ENCODE measurements around the gene XYLT1.

Gene XYLT1

DNA sequence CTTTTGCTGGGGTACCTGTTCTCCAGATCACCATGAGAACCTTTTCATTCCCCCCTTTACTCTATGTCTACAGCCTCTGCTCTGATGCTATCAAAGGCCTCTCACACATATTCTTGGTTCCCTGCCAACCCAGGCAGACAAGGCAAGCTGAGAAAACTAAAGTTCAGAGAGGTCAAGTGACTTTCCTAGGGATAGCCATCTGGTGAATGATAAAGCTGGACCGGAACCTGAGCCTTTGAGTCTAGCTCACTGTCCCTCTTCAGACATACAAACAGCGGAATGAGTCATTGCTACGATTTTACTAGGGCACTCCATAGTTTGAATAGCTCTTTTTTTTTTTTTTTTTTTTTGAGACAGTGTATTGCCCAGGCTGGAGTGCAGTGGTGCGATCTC lies 73.3 kb downstream of the XYLT1 start:
- DNase-seq (ENCODE audit: low read depth in 2 of 2), result no peak

GRCh38 chr16:17396762-17397498 lies 73.8 kb downstream of the XYLT1 start:
- DNase-seq (ENCODE audit: low read depth in 2 of 2), result no peak

GRCh38 chr16:17395849-17396480 lies 74.8 kb downstream of the XYLT1 start:
- DNase-seq (ENCODE audit: low read depth in 2 of 2), result no peak

DNA sequence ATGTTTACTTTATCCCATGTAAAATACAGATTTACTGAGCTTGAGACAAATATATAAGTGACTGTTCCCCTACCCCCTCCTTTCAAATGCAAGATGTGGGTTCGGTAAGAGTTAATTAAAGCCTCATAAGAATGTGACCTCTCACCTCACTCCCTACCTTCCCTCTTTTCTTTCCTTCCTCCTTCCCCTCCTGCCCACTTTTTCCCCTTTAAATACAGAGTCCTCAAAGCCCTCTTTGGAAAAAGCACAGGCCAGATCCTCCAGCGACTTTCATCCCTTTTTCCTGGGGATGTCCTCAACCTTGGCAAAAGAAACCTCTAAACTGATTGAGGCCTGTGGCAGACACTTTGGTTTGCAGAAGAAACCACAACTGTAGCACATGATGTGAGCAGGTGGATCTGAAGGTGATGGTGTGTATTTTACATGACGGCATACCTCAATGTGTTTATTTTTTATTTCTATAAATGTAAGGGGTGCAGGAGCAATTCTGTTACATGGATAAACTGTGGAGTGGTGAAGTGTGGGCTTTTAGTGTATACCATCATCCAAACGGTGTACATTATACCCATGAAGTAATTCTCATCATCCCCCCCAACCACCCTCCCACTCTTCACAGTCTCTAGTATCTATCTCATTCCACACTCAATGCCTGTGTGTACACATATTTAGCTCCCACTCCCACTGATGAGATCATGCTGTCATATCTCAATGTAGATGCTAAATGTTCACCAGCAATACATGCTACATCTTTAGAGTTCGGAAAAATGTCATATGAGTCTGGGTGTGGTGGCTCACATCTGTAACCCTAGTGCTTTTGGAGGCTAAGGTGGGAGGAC lies 77.7 kb downstream of the XYLT1 start:
- DNase-seq (ENCODE audit: low read depth in 2 of 2), result no peak

GRCh38 chr16:17392127-17392856 lies 78.5 kb downstream of the XYLT1 start:
- no peak for DNase-seq (ENCODE audit: low read depth in 2 of 2)

DNA sequence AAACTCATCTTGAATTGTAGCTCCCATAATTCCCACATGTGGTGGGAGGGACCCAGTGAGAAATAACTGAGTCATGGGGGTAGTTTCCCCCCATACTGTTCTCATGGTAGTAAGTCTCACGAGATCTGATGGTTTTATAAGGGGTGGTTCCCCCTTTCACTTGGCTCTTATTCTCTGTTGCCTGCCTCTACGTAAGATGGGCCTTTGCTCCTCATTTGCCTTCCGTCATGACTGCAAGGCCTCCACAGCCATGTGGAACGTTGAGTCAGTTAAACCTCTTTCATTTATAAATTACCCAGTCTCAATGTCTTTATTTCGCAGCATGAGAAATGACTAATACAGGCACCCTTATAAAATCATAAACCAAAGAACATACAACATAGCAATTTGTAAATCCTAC lies 79.0 kb downstream of the XYLT1 start:
- DNase-seq (ENCODE audit: low read depth in 2 of 2), result no peak

DNA sequence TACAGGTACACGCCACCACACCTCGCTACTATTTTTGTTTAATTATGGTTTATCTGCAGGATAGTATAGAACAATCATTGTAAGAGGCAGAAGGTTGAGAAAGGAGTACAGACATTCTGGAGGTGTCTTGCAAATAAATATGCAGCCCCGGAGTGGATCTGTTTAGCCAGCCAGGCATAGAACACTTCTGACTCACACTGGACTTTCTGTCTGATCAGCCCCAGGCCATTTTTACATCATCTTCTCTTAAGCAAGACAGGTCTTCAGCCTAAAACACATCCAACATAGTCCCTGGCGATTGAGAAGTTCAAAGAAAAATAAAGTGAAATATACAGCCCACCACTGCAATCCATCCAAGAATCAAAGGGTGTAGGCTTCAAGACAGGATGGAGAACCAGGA lies 81.4 kb downstream of the XYLT1 start:
- DNase-seq (ENCODE audit: low read depth in 2 of 2), result no peak

- DNase-seq (ENCODE audit: low read depth in 2 of 2), result no peak
Observed at GRCh38 chr16:17387256-17387655, 83.5 kb downstream of the XYLT1 start.

DNA sequence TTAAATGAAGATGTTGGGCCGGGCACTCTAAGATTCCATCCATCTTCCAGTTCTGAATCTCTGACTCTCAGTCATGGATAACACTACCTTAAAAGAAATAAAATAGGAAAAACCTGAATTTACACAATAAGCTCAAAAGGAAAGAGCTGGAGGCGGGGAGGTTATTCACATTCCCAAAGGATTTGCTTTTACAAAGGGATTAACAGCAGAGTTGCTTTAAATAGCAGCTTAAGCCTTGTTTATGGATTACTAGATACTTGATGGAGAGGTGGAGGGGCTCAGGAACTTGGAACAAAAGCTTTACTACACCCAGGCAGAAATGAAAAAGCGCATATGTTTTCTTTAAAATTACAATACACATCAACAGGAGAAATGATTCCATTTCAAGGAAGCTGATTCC lies 84.5 kb downstream of the XYLT1 start:
- no peak for DNase-seq (ENCODE audit: low read depth in 2 of 2)

DNA sequence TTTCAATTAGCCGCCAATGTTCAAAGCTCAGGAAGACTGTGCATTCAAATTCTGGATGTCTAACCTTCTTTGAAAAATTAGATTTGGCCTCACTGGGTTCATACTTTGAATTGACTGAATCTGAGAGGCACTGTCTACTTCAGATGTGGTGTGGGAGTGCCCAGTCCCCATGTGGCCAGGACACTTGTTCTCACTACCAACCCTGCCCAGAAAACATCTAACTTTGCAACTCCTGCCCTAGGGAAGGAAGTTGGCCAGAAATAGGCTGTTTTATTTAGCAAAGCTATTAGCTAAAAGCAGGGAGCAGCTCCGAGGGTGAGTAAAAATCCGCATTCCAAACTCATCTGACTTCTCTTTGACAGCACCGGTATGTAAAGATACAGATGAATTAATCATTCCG lies 86.3 kb downstream of the XYLT1 start:
- DNase-seq (ENCODE audit: low read depth in 2 of 2), result no peak

DNA sequence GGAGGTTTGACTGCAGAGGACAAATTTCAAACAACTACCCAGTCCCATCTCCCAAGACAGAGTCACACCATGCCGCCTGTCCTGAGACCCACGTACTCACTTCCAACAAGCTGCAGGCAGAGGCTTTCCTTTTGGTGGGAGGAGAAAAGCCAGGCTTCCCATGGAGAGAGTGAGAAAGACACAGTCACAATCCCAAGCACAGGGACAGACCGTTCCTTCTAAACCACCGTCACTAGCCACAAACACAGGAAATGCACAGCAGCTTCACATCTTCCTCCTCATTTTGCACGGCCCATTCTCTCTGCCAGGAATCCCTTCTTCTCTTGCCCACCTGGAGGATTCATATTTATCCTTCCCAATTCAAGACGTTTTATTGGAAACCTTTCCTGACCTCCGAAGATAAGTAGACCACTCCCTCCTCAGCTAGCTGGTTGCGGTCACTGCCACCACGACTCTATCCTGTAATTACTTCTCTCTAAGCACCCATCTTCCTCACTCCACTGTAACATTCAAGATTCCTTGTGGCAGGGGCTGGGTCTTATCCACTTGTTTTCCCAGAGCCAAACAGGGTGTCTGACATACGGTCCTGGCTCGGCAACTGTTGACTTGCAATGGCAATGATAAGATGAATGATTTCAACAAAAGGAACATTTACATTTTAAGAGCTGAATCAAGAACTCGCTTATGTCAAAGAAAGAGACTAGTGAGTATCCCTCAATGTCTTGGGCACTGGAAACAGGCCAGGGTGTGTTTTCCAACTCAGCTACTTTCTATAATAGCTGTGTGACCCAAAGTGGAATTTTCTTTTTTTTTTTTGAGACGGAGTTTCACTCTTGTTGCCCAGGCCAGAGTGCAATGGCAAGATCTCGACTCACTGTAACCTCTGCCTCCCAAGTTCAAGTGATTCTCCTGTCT lies 87.6 kb downstream of the XYLT1 start:
- no peak for DNase-seq (ENCODE audit: low read depth in 2 of 2)

DNA sequence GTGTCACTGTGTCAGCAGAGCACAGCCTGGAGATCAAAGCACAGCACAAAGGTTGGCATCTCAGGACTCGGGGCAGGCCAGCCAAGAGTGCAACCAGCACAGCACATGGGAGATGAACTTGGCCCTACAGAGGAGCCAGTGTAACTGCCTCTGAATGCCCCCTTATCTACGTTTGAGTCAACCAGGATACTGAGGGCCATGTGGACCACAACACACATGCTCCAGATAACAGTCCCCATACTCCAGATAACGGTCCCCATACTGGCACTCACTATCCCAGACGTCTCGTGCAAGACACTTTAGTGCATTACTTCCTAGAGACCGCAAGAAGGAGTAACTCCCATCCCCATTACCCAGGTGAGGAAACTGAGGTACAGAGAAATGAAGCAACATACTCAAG lies 88.2 kb downstream of the XYLT1 start:
- no peak for DNase-seq (ENCODE audit: low read depth in 2 of 2)

- DNase-seq (ENCODE audit: low read depth in 2 of 2), result no peak
Observed at GRCh38 chr16:17381784-17382183, 89.0 kb downstream of the XYLT1 start.

- no peak for DNase-seq (ENCODE audit: low read depth in 2 of 2)
Observed at GRCh38 chr16:17380613-17381012, 90.1 kb downstream of the XYLT1 start.

GRCh38 chr16:17379121-17379571 lies 91.6 kb downstream of the XYLT1 start:
- DNase-seq (ENCODE audit: low read depth in 2 of 2), result no peak

DNA sequence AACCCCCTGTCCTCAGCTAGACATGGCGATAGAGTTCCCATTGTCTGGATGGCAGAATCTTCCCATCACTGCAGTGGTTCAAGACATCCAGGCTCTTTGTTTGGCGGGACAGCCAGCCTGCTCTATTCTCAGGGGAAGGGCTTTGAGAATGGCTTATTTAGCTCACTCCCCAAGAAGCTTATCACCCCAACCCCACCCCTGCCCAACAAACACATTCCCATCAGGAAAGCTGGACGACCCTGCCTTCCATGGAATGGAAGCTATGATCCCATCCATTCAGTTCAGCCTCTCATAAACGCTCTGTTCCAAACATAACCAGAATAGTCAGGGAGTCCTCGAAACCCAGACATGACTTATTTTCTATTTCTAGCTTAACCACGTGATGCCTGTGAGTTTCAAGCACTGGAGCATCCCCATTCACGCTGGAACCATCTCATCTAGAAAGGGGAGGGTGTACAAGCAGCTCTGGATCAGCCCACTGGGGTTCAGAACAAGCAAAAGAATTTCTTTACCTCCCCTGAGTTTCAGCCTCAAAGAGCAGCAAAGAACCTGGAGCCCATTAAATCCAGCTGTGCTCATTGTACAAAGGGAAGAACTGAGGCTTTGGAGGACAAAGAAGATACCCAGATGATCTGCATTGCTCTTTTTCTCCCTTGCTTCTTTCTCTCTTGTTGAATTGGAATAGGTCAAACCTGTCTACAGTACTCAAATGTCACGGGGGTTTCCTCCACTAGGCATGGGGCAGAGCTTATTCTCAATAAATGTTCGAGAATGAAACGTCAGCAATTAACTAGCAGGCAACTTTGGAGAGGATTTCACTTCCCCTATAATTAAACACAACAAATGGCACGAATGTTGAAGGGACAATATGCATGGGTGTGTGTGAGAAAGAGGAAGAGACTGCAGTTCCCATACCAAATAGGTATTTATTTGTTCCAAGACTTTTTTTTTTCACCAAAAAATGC lies 93.1 kb downstream of the XYLT1 start:
- DNase-seq (ENCODE audit: low read depth in 2 of 2), result no peak

GRCh38 chr16:17375461-17376304 lies 95.1 kb downstream of the XYLT1 start:
- no peak for DNase-seq (ENCODE audit: low read depth in 2 of 2)

DNA sequence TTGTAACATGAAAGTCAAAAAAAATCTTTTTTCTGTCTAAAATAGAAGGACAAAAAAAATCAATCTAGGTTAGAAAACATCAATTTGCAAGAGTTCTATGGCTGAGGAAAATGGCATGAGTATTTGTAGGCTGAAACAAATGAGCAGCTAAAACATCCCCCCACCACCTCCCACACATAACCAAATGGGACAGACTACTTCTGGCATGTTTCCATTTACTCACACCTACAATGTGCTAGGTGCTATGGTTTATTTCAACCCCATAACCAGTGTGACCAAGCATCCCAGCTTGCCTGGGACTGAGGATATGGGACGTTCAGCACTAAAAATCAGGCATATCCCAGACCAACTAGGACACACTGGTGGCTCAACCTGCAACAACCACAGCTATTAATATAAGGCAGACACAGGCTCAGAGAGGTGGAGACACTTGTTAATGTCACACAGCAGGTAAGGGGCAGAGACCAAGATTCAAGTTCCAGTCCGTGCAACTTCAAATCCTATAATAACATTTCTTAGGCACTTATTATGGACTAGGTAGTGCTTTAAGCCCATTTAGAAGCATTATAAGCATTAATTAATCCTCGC lies 96.0 kb downstream of the XYLT1 start:
- peak in 1 of 2 donors; percentile 22 for DNase-seq (ENCODE audit: low read depth in 2 of 2)
